NCI-H226 (cell line): Measurements from ENCODE around the gene DHX32.
A peak's percentile ranks its signal among the peaks of the same experiment; 100 is the strongest.
"Not testable (repeated sequence)": the region's sequence is repeated elsewhere in the genome, so short reads cannot be mapped to it uniquely, and the experiment has no call there.

Experiments used
- DNase-seq: peaks from one replicate; pipeline ENCODE4 v3.0.0-alpha.2; 2015

DHX32 gene, protein sequence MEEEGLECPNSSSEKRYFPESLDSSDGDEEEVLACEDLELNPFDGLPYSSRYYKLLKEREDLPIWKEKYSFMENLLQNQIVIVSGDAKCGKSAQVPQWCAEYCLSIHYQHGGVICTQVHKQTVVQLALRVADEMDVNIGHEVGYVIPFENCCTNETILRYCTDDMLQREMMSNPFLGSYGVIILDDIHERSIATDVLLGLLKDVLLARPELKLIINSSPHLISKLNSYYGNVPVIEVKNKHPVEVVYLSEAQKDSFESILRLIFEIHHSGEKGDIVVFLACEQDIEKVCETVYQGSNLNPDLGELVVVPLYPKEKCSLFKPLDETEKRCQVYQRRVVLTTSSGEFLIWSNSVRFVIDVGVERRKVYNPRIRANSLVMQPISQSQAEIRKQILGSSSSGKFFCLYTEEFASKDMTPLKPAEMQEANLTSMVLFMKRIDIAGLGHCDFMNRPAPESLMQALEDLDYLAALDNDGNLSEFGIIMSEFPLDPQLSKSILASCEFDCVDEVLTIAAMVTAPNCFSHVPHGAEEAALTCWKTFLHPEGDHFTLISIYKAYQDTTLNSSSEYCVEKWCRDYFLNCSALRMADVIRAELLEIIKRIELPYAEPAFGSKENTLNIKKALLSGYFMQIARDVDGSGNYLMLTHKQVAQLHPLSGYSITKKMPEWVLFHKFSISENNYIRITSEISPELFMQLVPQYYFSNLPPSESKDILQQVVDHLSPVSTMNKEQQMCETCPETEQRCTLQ

GRCh38 chr10:125881192-125881591, at the start of gene DHX32:
DHX32 (minus strand) TSS chr10:125881292; CDS start chr10:125880824, 468 bp downstream.
- no peak for DNase-seq

DNA sequence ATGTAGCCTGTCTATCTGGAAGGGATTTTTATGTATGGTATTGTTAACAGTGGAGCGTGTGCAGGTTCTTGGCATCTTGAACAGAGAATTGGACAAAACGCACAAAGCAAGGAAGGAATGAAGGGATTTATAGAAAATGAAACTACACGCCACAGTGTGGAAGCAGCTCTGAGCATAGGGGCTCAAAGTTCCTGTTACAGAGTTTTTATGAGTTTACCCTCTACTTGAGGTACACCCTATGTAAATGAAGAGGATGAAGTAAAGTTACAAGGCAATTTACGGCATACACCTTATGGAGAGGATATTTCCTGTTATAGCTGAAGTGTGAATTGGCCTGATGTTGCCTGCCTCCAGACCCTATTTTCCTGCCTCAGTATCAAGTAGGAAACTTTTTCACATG, 48.5 kb upstream of the DHX32 start:
- DNase-seq, result no peak

DNA sequence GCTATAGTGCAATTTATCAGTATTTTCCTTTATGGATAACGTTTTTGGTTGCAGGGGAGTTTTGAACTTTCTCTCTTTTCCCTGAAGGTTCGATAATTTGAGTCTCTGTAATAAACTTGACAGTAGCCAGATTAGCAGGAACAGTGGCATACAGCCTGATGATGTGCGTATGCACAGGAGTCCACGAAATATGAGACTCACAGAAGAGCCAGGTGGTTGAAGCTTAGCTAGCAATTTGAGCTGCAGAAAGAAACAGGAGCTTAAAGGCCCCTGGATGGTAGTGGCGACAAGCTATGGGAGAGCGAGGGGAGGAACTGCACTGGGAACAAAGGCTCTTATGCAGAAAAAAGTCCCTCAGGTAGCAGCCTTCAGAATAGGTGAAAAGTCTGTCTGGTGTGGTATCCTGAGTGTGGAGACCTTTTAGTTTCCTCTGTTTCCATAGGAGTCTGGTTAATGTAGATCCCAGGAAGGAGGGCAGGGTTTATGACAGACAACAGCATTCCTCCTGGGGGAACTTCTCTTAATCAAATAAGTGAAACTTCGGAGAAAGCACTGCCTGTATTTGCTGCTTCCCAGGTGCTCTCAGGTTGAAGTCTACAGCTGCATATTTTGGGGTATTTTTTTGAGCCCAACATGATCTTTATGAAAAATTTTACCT, 48.0 kb upstream of the DHX32 start:
- DNase-seq, result no peak

- not testable (repeated sequence) for DNase-seq
Measured at GRCh38 chr10:125927265-125927664, 46.2 kb upstream of the DHX32 start.

- DNase-seq, result no peak
Measured at GRCh38 chr10:125926247-125926646, 45.2 kb upstream of the DHX32 start.

DNA sequence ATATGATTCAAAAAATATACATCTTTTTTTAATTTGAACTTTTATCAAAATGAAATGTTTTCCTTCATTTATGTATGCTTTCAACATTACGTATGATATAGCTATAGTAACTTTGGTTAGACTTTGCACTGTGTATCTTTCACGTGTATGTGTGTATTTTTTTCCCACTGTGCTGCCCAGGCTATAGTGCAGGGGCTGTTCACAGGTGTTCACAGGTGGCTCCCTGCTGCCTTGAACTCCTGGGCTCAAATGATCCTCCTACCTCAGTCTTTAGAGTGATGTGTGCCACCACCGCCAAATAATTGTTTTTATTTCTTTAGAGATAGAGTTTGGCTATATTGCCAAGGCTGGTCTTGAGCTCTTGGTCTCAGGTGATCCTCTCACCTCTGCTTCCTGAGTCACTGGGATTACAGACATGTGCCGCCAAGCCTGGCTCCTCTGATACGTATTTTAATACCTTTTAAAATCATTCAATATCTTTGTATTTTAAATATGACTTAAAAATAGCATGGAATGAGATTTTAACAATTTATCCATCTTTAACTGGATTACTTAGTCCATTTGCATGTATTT, 44.3 kb upstream of the DHX32 start:
- no peak for DNase-seq

GRCh38 chr10:125921643-125922306, 40.7 kb upstream of the DHX32 start:
- DNase-seq, result not testable (repeated sequence)

- DNase-seq, result not testable (repeated sequence)
Measured at GRCh38 chr10:125917704-125918361, 36.7 kb upstream of the DHX32 start.

DNA sequence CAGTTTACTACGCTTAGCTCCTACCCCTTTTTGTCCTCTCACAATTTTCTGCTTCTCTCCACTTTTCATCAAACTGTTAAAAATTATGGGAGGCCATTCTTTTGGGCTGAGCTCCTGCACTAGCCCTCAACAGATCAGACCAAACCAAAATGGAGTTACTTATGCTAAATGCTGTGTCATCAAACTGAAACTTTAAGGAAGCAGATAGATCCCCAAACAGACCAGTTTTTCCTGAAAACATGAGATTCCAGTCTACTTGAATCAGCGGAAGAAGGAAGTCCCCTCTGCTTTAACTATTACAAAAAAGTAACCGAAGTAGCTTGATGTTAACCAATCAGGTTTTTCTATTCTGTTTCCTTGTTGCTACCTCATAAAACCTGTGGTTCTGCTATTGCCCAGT, 35.9 kb upstream of the DHX32 start:
- DNase-seq, result no peak

GRCh38 chr10:125913277-125913676, 32.2 kb upstream of the DHX32 start:
- not testable (repeated sequence) for DNase-seq

- DNase-seq, result no peak
Measured at GRCh38 chr10:125911990-125912389, 30.9 kb upstream of the DHX32 start.

DNA sequence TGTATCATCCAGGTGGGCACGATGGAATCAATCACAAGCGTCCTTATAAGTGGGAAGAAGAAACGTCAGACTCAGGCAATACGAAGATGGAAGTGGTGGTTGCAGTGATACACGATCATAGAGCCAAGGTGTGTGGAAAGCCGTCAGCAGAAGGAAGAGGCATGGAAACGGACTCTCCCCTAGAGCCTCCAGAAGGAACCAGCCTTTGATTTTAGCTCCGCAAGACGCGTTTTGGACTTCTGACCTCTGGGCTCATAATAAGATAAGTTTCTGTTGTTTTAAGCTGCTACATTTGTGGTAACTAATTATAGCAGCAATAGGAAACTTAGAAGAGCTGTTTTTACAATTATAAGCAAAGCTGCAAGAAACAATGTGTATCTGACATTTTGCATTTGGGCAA, 30.1 kb upstream of the DHX32 start:
- no peak for DNase-seq

DNA sequence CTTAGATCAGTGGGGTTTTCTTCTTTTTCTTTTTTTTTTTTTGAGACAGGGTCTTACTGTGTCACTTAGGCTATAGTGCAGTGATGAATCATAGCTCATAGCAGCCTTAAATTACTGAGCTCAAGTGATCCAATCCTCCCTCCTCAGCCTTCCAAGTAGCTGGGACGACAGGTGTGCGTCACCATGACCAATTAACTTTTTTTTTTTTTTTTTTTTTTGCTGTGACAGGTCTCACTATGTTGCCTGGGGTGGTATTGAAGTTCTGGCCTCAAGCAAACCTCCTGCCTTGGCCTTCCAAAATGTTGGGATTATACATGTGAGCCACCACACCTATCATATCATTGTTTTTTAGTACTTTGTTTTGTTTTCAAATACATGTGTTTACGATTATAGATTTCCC, 28.4 kb upstream of the DHX32 start:
- not testable (repeated sequence) for DNase-seq

DNA sequence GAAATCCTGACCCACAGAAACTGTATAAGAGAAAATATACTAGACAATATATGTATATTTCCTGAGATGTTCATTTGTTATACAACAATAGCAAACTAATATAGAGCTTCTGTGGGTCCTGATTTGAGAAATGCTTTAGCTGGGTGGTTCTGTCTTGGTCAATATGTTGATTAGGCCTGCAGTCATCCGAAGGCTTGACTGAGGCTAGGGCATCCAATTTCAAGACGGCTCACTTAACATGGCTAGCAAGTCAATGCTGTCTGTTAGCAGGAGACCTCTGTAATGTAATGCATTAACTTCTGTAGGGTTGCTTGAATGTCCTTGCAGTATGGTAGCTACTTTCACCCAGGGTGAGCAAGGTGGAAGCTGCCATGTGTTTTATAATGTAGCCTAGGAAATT, 27.7 kb upstream of the DHX32 start:
- not testable (repeated sequence) for DNase-seq

- DNase-seq, result not testable (repeated sequence)
Measured at GRCh38 chr10:125907598-125907997, 26.5 kb upstream of the DHX32 start.

DNA sequence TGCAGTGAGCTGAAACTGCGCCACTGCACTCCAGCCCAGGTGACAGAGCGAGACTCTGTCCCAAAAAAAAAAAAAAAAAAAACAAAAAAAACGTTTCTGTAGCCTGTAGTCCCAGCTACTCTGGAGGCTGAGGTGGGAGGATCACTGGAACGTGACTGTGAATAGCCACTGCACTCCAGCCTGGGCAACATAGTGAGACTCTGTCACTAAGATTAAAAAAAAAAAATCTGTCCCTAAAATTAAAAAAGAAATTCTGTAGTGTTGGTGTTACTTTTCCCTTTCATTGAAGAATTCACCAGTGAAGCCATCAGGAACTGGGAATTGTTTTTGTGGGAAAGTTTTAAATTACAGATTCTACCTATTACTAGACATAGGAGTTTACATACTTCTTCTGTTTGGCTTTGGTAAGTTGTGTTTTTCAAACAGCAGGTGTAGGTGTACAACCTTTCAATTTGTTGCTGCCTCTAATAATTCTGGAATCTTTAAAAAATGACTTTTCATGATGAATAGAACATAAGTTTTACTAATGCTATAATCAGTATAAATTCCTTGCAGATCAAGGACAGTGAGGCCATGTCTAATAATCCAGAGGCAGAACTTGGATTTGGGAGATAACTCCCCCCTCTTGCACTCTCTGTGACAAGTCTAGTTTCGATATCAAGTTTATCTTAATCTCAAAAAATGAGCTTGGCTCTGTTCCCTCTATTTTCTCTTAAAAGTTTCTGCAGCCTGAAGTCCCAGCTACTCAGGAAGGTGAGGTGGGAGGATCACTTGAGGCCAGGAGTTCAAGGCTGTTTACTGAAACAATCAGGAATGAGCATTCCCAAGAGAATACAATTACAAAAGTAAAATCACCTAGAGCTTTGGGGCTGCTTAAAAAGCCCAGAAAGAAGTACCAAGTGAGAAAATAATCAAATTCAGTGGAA, 24.2 kb upstream of the DHX32 start:
- DNase-seq, result not testable (repeated sequence)

DNA sequence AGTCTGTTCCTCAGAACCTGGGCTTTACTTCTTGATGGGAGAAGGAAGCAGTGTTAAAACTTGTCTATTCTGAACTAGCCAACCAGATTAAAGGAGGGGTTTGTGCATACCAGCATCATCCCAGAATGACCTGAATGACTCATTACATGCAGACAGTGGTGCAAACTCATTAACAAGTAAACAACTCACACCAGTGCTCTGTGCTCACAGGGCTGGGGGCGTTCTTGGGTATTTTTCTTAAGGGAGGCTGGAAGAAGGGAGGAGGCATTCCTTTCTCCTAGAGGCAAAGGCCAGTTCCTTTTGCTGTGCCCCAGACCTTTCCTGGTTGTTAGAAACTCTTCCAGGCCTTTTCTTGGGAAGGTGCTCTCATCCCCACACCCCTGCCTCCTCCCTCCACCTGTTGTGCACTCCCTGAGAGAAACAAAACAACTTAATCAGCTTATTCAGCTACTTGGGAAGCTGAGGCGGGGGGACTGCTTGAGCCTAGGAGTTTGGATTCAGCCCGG, 22.1 kb upstream of the DHX32 start:
- peak; percentile 21 for DNase-seq

- DNase-seq, result peak; percentile 29
Measured at GRCh38 chr10:125900963-125901362, 19.9 kb upstream of the DHX32 start.

GRCh38 chr10:125897317-125897716, 16.2 kb upstream of the DHX32 start:
- DNase-seq, result not testable (repeated sequence)

GRCh38 chr10:125896088-125896934, 15.2 kb upstream of the DHX32 start, which contains the start of gene FANK1:
FANK1 (plus strand) TSS chr10:125896564; CDS start chr10:125896643, 79 bp downstream.
- DNase-seq, result peak; percentile 55
